HepG2 (cell line): Measurements from ENCODE around the gene TARS3. TPM values are rescaled to one million over a fixed set of nuclear protein-coding genes. Genes with fewer than 3 reads are reported as not detected.
A peak's percentile ranks its signal among the peaks of the same experiment; 100 is the strongest.

Source experiments
- BATF2 ChIP-seq: sonication (generic); formaldehyde crosslinking; IDR thresholded peaks from 2 replicates; pipeline ENCODE4 v1.8.0; 2022; ENCODE audit warnings: mild to moderate bottlenecking, missing genetic modification reagents, moderate library complexity
- ETS1 ChIP-seq: sonication (generic); formaldehyde crosslinking; IDR thresholded peaks from 2 replicates; pipeline ENCODE4 v1.4.0; 2020; ENCODE audit warnings: missing genetic modification reagents
- GTF3A ChIP-seq: sonication (generic); formaldehyde crosslinking; conservative IDR thresholded peaks from 2 replicates; pipeline ENCODE4 v1.4.0; 2020; ENCODE audit warnings: mild to moderate bottlenecking, missing genetic modification reagents
- IKZF4 ChIP-seq: sonication (generic); formaldehyde crosslinking; IDR thresholded peaks from 2 replicates; pipeline ENCODE4 v1.5.1; 2020; ENCODE audit warnings: borderline replicate concordance, mild to moderate bottlenecking, low read depth, missing genetic modification reagents; ENCODE audit errors: not compliant biosample characterization
- RAD51 ChIP-seq: fragments of 450-650 bp; IDR thresholded peaks from 2 replicates; pipeline ENCODE4 v1.6.1; 2016; ENCODE audit warnings: borderline replicate concordance
- RFX1 ChIP-seq: fragments of 450-650 bp; IDR thresholded peaks from 2 replicates; pipeline ENCODE4 v1.6.1; 2017
- SRF ChIP-seq: IDR thresholded peaks from 2 replicates; pipeline ENCODE4 v1.6.1; 2011; ENCODE audit warnings: mild to moderate bottlenecking, low read depth, low read length, moderate library complexity
- TFDP1 ChIP-seq: IDR thresholded peaks from 2 replicates; pipeline ENCODE4 v1.6.1; 2016; ENCODE audit warnings: missing compliant biosample characterization, missing genetic modification reagents, borderline replicate concordance
- ZNF382 ChIP-seq: sonication (generic); formaldehyde crosslinking; IDR thresholded peaks from 2 replicates; pipeline ENCODE4 v1.5.0; 2020; ENCODE audit warnings: missing genetic modification reagents, mild to moderate bottlenecking, borderline replicate concordance
- ZNF547 ChIP-seq: sonication (generic); formaldehyde crosslinking; IDR thresholded peaks from 2 replicates; pipeline ENCODE4 v1.5.1; 2020; ENCODE audit warnings: mild to moderate bottlenecking, missing genetic modification reagents
- ZNF580 ChIP-seq: IDR thresholded peaks from 2 replicates; pipeline ENCODE4 v1.6.1; 2016; ENCODE audit warnings: low read depth, borderline replicate concordance
- polyA plus RNA-seq, 8 experiments: library from polyadenylated mRNA; depleted of rRNA in 3 of 8; stranded (reverse) in 7 of 8; unstranded in 1 of 8; fragments of >200 nt; fragmentation: Illumina TruSeq in 4 of 8; extraction: Trizol in 4 of 8; gene quantifications; 2 replicates each; pipeline versions ENCODE4 v1.2.1 to v1.2.3, GENCODE V29; 2011 to 2016; ENCODE audit warnings: low read depth in 4 of 8, missing spikeins in 1 of 8, mixed read lengths in 1 of 8; ENCODE audit not compliant: insufficient read depth in 1 of 8
- total RNA-seq, 5 experiments: library from RNA; depleted of rRNA; stranded (reverse); fragments of >200 nt; fragmentation: Illumina TruSeq; extraction: Trizol; gene quantifications; 2 replicates each; pipeline ENCODE4 v1.2.3, GENCODE V29; 2016; ENCODE audit warnings: low read depth in 1 of 5
- TF ChIP-seq, protein P1 (sequence below): sonication (generic); formaldehyde crosslinking; IDR thresholded peaks from 2 replicates; pipeline ENCODE4; 2020; ENCODE audit warnings: missing genetic modification reagents, mild to moderate bottlenecking, borderline replicate concordance
- TF ChIP-seq, protein P2 (sequence below): sonication (generic); formaldehyde crosslinking; IDR thresholded peaks from 2 replicates; pipeline ENCODE4 v1.5.1; 2020; ENCODE audit warnings: missing genetic modification reagents, mild to moderate bottlenecking, borderline replicate concordance
- TF ChIP-seq, protein P3 (sequence below): sonication (generic); formaldehyde crosslinking; IDR thresholded peaks from 2 replicates; pipeline ENCODE4 v1.5.0; 2020; ENCODE audit warnings: mild to moderate bottlenecking, missing genetic modification reagents
- TF ChIP-seq, protein P4 (sequence below): sonication (generic); formaldehyde crosslinking; IDR thresholded peaks from 2 replicates; pipeline ENCODE4 v1.8.1; 2023; ENCODE audit warnings: mild to moderate bottlenecking, inconsistent platforms, moderate library complexity, missing genetic modification reagents, borderline replicate concordance

TARS3 gene
- total and polyA plus RNA-seq, 2 of the 13 experiments (the other 11 are each of a cell fraction or from before 2014, with no cell fraction given), result 4.1 to 11.7 TPM

DNA sequence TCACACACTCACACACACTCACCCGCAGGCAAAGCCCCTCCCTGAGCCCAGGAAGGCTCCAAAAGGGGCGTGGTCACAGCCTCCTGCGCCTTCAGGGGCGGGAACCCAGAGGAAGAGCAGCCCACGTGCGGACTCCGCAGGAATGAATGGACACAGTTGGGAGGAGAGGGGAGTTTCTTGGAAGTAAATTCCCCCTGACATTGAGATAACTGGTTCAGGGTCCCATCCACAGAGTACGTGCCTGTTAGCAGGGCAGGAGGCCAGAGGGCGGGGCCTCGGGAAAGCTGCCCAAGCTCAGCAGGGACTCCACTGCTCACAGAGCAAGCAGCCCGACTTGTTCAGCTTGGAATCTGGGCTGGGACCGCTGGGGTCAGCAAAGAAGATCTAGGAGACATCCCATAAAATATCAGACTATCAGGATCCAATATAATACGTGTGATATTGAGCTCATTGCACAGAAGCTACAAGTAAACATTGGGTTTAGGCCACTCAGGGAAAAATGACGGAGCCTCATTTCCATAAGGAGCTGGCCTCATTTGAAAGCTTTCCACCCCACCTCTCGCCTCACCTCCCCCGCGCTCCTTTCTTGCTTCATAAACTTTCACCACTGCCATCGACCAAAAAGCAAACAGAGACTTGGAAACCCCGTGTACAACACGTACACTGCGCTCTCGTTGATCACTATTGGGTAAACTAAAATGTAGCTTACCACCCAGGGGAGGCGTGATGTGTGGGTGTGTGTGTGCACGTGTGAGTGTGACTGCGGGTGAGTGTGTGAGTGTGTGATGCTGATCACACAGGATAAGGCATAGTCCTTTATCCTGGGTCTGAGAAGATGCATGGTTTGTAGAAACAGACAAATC lies 108.1 kb downstream of the TARS3 start (continued):
- TF ChIP-seq BATF2 (CRISPR knock-in tag) (peak; percentile 46; the same call in 1 of the 2 replicates), SRF (no peak), ZNF382 (no peak), RAD51 (no peak), GTF3A (no peak), ZNF580 (CRISPR knock-in tag) (no peak; the same call in 1 of the 2 replicates), IKZF4 (CRISPR knock-in tag) (no peak), ZNF547 (CRISPR knock-in tag) (peak; percentile 37), ETS1 (CRISPR knock-in tag) (no peak), RFX1 (no peak), TFDP1 (CRISPR knock-in tag) (peak; percentile 93)
- TF ChIP-seq, protein P1, sequence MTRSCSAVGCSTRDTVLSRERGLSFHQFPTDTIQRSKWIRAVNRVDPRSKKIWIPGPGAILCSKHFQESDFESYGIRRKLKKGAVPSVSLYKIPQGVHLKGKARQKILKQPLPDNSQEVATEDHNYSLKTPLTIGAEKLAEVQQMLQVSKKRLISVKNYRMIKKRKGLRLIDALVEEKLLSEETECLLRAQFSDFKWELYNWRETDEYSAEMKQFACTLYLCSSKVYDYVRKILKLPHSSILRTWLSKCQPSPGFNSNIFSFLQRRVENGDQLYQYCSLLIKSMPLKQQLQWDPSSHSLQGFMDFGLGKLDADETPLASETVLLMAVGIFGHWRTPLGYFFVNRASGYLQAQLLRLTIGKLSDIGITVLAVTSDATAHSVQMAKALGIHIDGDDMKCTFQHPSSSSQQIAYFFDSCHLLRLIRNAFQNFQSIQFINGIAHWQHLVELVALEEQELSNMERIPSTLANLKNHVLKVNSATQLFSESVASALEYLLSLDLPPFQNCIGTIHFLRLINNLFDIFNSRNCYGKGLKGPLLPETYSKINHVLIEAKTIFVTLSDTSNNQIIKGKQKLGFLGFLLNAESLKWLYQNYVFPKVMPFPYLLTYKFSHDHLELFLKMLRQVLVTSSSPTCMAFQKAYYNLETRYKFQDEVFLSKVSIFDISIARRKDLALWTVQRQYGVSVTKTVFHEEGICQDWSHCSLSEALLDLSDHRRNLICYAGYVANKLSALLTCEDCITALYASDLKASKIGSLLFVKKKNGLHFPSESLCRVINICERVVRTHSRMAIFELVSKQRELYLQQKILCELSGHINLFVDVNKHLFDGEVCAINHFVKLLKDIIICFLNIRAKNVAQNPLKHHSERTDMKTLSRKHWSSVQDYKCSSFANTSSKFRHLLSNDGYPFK (CRISPR knock-in tag), result peak; percentile 46; the same call in 1 of the 2 replicates
- TF ChIP-seq, protein P2, sequence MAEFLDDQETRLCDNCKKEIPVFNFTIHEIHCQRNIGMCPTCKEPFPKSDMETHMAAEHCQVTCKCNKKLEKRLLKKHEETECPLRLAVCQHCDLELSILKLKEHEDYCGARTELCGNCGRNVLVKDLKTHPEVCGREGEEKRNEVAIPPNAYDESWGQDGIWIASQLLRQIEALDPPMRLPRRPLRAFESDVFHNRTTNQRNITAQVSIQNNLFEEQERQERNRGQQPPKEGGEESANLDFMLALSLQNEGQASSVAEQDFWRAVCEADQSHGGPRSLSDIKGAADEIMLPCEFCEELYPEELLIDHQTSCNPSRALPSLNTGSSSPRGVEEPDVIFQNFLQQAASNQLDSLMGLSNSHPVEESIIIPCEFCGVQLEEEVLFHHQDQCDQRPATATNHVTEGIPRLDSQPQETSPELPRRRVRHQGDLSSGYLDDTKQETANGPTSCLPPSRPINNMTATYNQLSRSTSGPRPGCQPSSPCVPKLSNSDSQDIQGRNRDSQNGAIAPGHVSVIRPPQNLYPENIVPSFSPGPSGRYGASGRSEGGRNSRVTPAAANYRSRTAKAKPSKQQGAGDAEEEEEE (CRISPR knock-in tag), result no peak
- TF ChIP-seq, protein P3, sequence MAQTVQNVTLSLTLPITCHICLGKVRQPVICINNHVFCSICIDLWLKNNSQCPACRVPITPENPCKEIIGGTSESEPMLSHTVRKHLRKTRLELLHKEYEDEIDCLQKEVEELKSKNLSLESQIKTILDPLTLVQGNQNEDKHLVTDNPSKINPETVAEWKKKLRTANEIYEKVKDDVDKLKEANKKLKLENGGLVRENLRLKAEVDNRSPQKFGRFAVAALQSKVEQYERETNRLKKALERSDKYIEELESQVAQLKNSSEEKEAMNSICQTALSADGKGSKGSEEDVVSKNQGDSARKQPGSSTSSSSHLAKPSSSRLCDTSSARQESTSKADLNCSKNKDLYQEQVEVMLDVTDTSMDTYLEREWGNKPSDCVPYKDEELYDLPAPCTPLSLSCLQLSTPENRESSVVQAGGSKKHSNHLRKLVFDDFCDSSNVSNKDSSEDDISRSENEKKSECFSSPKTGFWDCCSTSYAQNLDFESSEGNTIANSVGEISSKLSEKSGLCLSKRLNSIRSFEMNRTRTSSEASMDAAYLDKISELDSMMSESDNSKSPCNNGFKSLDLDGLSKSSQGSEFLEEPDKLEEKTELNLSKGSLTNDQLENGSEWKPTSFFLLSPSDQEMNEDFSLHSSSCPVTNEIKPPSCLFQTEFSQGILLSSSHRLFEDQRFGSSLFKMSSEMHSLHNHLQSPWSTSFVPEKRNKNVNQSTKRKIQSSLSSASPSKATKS, result no peak
- TF ChIP-seq, protein P4, sequence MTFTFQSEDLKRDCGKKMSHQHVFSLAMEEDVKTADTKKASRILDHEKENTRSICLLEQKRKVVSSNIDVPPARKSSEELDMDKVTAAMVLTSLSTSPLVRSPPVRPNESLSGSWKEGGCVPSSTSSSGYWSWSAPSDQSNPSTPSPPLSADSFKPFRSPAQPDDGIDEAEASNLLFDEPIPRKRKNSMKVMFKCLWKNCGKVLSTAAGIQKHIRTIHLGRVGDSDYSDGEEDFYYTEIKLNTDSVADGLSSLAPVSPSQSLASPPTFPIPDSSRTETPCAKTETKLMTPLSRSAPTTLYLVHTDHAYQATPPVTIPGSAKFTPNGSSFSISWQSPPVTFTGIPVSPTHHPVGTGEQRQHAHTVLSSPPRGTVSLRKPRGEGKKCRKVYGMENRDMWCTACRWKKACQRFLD (CRISPR knock-in tag), result no peak
